ENCODE results near the gene DDX20.

DNA sequence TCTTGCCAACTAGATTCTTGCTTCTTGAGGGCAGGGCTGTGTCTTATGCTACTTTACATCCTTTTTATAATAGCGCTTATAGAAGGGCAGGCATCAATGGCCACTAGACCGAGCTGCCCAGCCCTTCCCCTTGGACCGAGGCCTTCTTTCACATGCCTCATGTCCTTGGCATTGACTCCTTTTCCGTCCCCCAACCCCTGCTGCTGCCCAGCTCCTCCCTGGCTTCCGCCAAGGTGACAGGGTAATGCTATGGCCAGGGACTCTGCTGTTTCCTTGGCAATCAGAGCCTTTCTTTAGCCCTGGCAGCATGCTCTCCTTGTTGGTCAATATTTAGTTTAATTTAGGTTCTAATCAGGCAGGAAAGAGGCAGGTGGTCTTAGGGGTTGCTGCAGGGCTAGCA is 48.2 kb downstream of the DDX20 start:
- TF ChIP-seq, protein P1, sequence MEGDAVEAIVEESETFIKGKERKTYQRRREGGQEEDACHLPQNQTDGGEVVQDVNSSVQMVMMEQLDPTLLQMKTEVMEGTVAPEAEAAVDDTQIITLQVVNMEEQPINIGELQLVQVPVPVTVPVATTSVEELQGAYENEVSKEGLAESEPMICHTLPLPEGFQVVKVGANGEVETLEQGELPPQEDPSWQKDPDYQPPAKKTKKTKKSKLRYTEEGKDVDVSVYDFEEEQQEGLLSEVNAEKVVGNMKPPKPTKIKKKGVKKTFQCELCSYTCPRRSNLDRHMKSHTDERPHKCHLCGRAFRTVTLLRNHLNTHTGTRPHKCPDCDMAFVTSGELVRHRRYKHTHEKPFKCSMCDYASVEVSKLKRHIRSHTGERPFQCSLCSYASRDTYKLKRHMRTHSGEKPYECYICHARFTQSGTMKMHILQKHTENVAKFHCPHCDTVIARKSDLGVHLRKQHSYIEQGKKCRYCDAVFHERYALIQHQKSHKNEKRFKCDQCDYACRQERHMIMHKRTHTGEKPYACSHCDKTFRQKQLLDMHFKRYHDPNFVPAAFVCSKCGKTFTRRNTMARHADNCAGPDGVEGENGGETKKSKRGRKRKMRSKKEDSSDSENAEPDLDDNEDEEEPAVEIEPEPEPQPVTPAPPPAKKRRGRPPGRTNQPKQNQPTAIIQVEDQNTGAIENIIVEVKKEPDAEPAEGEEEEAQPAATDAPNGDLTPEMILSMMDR (IDR thresholded peaks at IDR 0.05) = no peak
- no peak for TF ChIP-seq EP300 (IDR thresholded peaks at IDR 0.05)
